Activated CD4-positive, CD25-positive, alpha-beta regulatory T cell treated with anti-CD3 and anti-CD28 coated beads, Interleukin-2, amount 50 U/mL, for 72 hours (primary cell): ENCODE results near the gene NOP9.

Experiments used
- DNase-seq: peaks from one replicate; pipeline ENCODE4 v3.0.0; 2021

NOP9 gene

DNA sequence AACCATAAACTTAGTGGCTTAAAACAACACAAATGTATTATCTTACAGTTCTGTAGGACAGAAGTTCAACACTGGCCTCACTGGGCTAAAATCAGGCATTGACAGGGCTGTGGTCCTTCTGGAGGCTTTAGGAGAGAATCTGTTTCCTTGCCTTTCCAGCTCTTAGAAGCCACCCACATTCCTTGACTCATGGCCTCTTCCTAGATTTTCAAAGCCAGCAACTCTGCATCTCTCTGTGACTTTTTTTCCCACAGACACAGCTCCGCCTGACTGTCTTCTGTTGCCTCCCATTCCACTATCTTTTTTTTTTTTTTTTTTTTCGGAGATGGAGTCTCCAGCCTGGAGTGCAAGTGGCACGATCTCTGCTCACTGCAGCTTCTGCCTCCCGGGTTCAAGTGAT is 56.6 kb downstream of the NOP9 start:
- no peak for DNase-seq
